Sigmoid colon (tissue), 7 donors: Measurements from ENCODE around the gene MAPK13. TPM values are rescaled to one million over a fixed set of nuclear protein-coding genes. Genes with fewer than 3 reads are reported as not detected.

Source experiments
- DNase-seq: peaks from one replicate; pipeline ENCODE4 v3.0.0-alpha.2; 2019
- H3K27ac ChIP-seq, 4 donors: fragments of 200-600 bp; sonication (generic); one replicate each; pipeline ENCODE4 v1.5.1; 2016 to 2019; ENCODE audit warnings: mild to moderate bottlenecking in 1 of 4
- H3K27me3 ChIP-seq, 3 donors: fragments of 200-600 bp; sonication (generic); one replicate each; pipeline ENCODE4 v1.5.1; 2019; ENCODE audit warnings: mild to moderate bottlenecking in 1 of 3
- H3K36me3 ChIP-seq, 4 donors: fragments of 200-600 bp; sonication (generic); one replicate each; pipeline ENCODE4 v1.5.1; 2016 to 2019
- H3K4me1 ChIP-seq, 4 donors: fragments of 200-600 bp; sonication (generic); one replicate each; pipeline ENCODE4 v1.5.1; 2017 to 2019
- H3K4me3 ChIP-seq, 4 donors: fragments of 200-600 bp; sonication (generic); one replicate each; pipeline ENCODE4 v1.5.1; 2017 to 2019; ENCODE audit warnings: mild to moderate bottlenecking in 2 of 4, moderate library complexity in 1 of 4
- H3K9me3 ChIP-seq, 4 donors: fragments of 200-600 bp in 3 of 4; sonication (generic) in 3 of 4; one replicate each; pipeline versions ENCODE4 v1.5.1 to v1.6.1; 2013 to 2019
- CTCF ChIP-seq, 4 experiments: fragments of 450-650 bp in 3 of 4; fragments of 200-600 bp in 1 of 4; IDR thresholded peaks; one replicate each; pipeline ENCODE4 v1.5.1; 2016 to 2019; ENCODE audit warnings: antibody characterized with exemption in 4 of 4, mild to moderate bottlenecking in 3 of 4, moderate library complexity in 2 of 4
- EP300 ChIP-seq, 4 donors: sonication (generic); formaldehyde crosslinking; IDR thresholded peaks; one replicate each; pipeline ENCODE4 v1.6.1; 2017; ENCODE audit warnings: antibody characterized with exemption in 4 of 4
- POLR2A ChIP-seq, 2 donors: fragments of 450-650 bp; IDR thresholded peaks; one replicate each; pipeline ENCODE4 v1.6.1; 2016; ENCODE audit warnings: antibody characterized with exemption in 2 of 2, mild to moderate bottlenecking in 2 of 2, moderate library complexity in 2 of 2
- POLR2AphosphoS5 ChIP-seq, 4 donors: sonication (generic); formaldehyde crosslinking; IDR thresholded peaks; one replicate each; pipeline ENCODE4 v1.6.1; 2017; ENCODE audit warnings: antibody characterized with exemption in 4 of 4
- WGBS, 2 donors: extraction: QIAGEN DNeasy Blood & Tissue Kit; methylation state at CpG; one replicate each; pipeline ENCODE4 v1.1.7; 2013; 5-methylcytosine and 5-hydroxymethylcytosine counted together
- intact Hi-C: fragments of 100-400 bp; cut with DNase I; formaldehyde crosslinking; loops from one replicate; pipeline ENCODE4 v1.15.1; 2023
- polyA plus RNA-seq, 3 donors: library from polyadenylated mRNA; stranded (reverse); fragments of 200-250 nt; gene quantifications; one replicate each; pipeline ENCODE4 v1.2.3, GENCODE V29; 2013
- total RNA-seq, 4 donors: library from RNA; depleted of rRNA; stranded (reverse); fragments of >200 nt; gene quantifications; one replicate each; pipeline ENCODE4 v1.1.0, GENCODE V29; 2016
- donor health status: healthy with polysubstance abuse.
- donor health status: Bipolar disorder and iron deficiency.
- donor health status: healthy.

The MAPK13 gene
- total and polyA plus RNA-seq, 7 donors = 1.8 to 159 (median 3.6) TPM

GRCh38 chr6:36094238-36094637, 36.1 kb upstream of the MAPK13 start:
- Histone ChIP-seq H3K27me3 (no peaks in the 10 kb centered on the region), H3K27ac (peak overlapping the region in 3 of 4 donors; percentile 45 to 61 (median 53)), H3K9me3 (no peaks in the 10 kb centered on the region), H3K4me1 (peaks cover 0 to 21% (median 11%) of the 10 kb centered on the region in 4 donors), H3K36me3 (peaks cover 0 to 22% (median 2%) of the 10 kb centered on the region in 4 donors), H3K4me3 (no peak overlapping the region)
- TF ChIP-seq POLR2A (IDR thresholded peaks at IDR 0.05) = no peak
- no peak for TF ChIP-seq EP300 (IDR thresholded peaks at IDR 0.05)
- no peak for TF ChIP-seq CTCF (IDR thresholded peaks at IDR 0.05)
- no peak for TF ChIP-seq POLR2AphosphoS5 (IDR thresholded peaks at IDR 0.05)
- no peak for DNase-seq
- WGBS, 2 donors = 72 to 88% methylated on average over 2 of the region's 2 CpGs
- intact Hi-C loops = no loop called here

- intact Hi-C loops = loop anchor here (1.0 to 5.0 kb wide), 3 partner anchors 68 to 173 kb away; partner anchors contain the start of genes BRPF3, MAPK14 and SRPK1
- DNase-seq = peak; percentile 90
- Histone ChIP-seq H3K36me3 (peaks cover 0 to 22% (median 2%) of the 10 kb centered on the region in 4 donors), H3K9me3 (no peaks in the 10 kb centered on the region), H3K27me3 (no peaks in the 10 kb centered on the region), H3K27ac (peak overlapping the region; percentile 45 to 61 (median 57)), H3K4me1 (peaks cover 0 to 25% (median 11%) of the 10 kb centered on the region in 4 donors), H3K4me3 (no peak overlapping the region)
- WGBS, 2 donors = 6 to 10% methylated on average over 9 of the region's 9 CpGs
- TF ChIP-seq POLR2A (IDR thresholded peaks at IDR 0.05) (no peak), POLR2AphosphoS5 (IDR thresholded peaks at IDR 0.05) (peak in 3 of 4 donors; percentile 18 to 59 (median 31)), EP300 (IDR thresholded peaks at IDR 0.05) (no peak), CTCF (IDR thresholded peaks at IDR 0.05) (peak; percentile 92 to 97 (median 95))
Measured at GRCh38 chr6:36094753-36095496, 35.4 kb upstream of the MAPK13 start.

GRCh38 chr6:36095497-36096391, 34.6 kb upstream of the MAPK13 start:
- intact Hi-C loops = loop anchor here (1.0 to 5.0 kb wide), 3 partner anchors 68 to 173 kb away; partner anchors contain the start of genes BRPF3, MAPK14 and SRPK1
- TF ChIP-seq CTCF (IDR thresholded peaks at IDR 0.05) (peak in 1 of 4 experiments; percentile 2), POLR2A (IDR thresholded peaks at IDR 0.05) (no peak), POLR2AphosphoS5 (IDR thresholded peaks at IDR 0.05) (no peak), EP300 (IDR thresholded peaks at IDR 0.05) (no peak)
- H3K9me3 ChIP-seq = no peaks in the 10 kb centered on the region
- H3K27me3 ChIP-seq = no peaks in the 10 kb centered on the region
- 18 to 70% methylated on average over 8 of the region's 8 CpGs for WGBS, 2 donors
- DNase-seq = no peak
- H3K36me3 ChIP-seq = peaks cover 0 to 28% (median 2%) of the 10 kb centered on the region in 4 donors
- peaks cover 0 to 30% (median 11%) of the 10 kb centered on the region in 4 donors for H3K4me1 ChIP-seq
- H3K4me3 ChIP-seq = no peak overlapping the region
- H3K27ac ChIP-seq = peak overlapping the region in 2 of 4 donors; percentile 61

- Histone ChIP-seq H3K4me1 (peaks cover 0 to 30% (median 11%) of the 10 kb centered on the region in 4 donors), H3K4me3 (no peak overlapping the region), H3K27ac (peak overlapping the region in 1 of 4 donors; percentile 48), H3K27me3 (no peaks in the 10 kb centered on the region), H3K36me3 (peaks cover 0 to 49% (median 3%) of the 10 kb centered on the region in 4 donors), H3K9me3 (no peaks in the 10 kb centered on the region)
- DNase-seq = no peak
- intact Hi-C loops = loop anchor here (5.0 kb wide), 2 partner anchors 99 to 176 kb away; partner anchors contain the start of genes BRPF3 and SRPK1
- 77 to 91% methylated on average over 3 of the region's 3 CpGs for WGBS, 2 donors
- TF ChIP-seq POLR2AphosphoS5 (IDR thresholded peaks at IDR 0.05) (no peak), CTCF (IDR thresholded peaks at IDR 0.05) (no peak), EP300 (IDR thresholded peaks at IDR 0.05) (no peak), POLR2A (IDR thresholded peaks at IDR 0.05) (no peak)
Measured at GRCh38 chr6:36098253-36098919, 31.9 kb upstream of the MAPK13 start.
